ENCODE results near the gene ARHGEF18. TPM values are rescaled to one million over a fixed set of nuclear protein-coding genes. Genes with fewer than 3 reads are reported as not detected.

ARHGEF18 gene
- total RNA-seq, 1 donor from 2014 or later, result 44.6 TPM

- peaks cover 6% of the 10 kb centered on the region for H3K36me3 Mint-ChIP-seq (ENCODE audit: low read depth, unreplicated experiment)
- peak overlapping the region; percentile 93 for H3K4me3 Mint-ChIP-seq (ENCODE audit: unreplicated experiment)
- peak overlapping the region; percentile 53 for H3K27ac Mint-ChIP-seq (ENCODE audit: unreplicated experiment)
- Histone ChIP-seq H3K27me3 (ENCODE audit: insufficient read depth, low read length) (no peaks in the 10 kb centered on the region), H3K4me3 (ENCODE audit: insufficient read depth, low read depth, low read length) (peak overlapping the region; percentile 89), H3K79me2 (ENCODE audit: insufficient read depth, low read length) (peaks cover 26% of the 10 kb centered on the region), H3K27ac (ENCODE audit: low read depth, low read length) (peak overlapping the region; percentile 70), H3K4me2 (ENCODE audit: low read length) (peak overlapping the region; percentile 92), H4K20me1 (ENCODE audit: insufficient read depth, low read length) (peaks cover 20% of the 10 kb centered on the region), H3K9me3 (ENCODE audit: insufficient read depth, low read depth, low read length) (no peaks in the 10 kb centered on the region), H2AFZ (ENCODE audit: low read depth, low read length) (peak overlapping the region; percentile 61), H3K9ac (ENCODE audit: low read length) (peak overlapping the region; percentile 87), H3K36me3 (ENCODE audit: insufficient read depth, low read length) (no peaks in the 10 kb centered on the region), H3K4me1 (ENCODE audit: insufficient read depth, low read length) (peaks cover 42% of the 10 kb centered on the region)
- no peaks in the 10 kb centered on the region for H3K9me3 Mint-ChIP-seq (ENCODE audit: unreplicated experiment)
- peak; percentile 68 for DNase-seq (ENCODE audit: low read depth)
- H3K4me1 Mint-ChIP-seq (ENCODE audit: low read depth, unreplicated experiment), result peaks cover 25% of the 10 kb centered on the region
- TF ChIP-seq CTCF (IDR thresholded peaks at IDR 0.05; ENCODE audit: insufficient read depth, low read depth, low read length), result no peak
- no peak for TF ChIP-seq EZH2 (IDR thresholded peaks at IDR 0.05; ENCODE audit: insufficient read depth, low read length)
- FAIRE-seq, result no peak
- no peaks in the 10 kb centered on the region for H3K27me3 Mint-ChIP-seq (ENCODE audit: low read depth, unreplicated experiment)
These were observed 46.1 kb downstream of the ARHGEF18 start for GRCh38 chr19:7394731-7395359.

GRCh38 chr19:7395360-7396066, 46.8 kb downstream of the ARHGEF18 start:
- peak overlapping the region; percentile 92 for H3K4me2 ChIP-seq (ENCODE audit: low read length)
- no peaks in the 10 kb centered on the region for H3K27me3 Mint-ChIP-seq (ENCODE audit: low read depth, unreplicated experiment)
- peak overlapping the region; percentile 93 for H3K4me3 Mint-ChIP-seq (ENCODE audit: unreplicated experiment)
- DNase-seq (ENCODE audit: low read depth), result no peak
- peak overlapping the region; percentile 58 for H3K27ac Mint-ChIP-seq (ENCODE audit: unreplicated experiment)
- FAIRE-seq, result no peak
- peak overlapping the region; percentile 89 for H3K4me3 ChIP-seq (ENCODE audit: insufficient read depth, low read depth, low read length)
- H2AFZ ChIP-seq (ENCODE audit: low read depth, low read length), result peak overlapping the region; percentile 53
- H3K4me1 Mint-ChIP-seq (ENCODE audit: low read depth, unreplicated experiment), result peaks cover 28% of the 10 kb centered on the region
- no peaks in the 10 kb centered on the region for H3K27me3 ChIP-seq (ENCODE audit: insufficient read depth, low read length)
- H3K9ac ChIP-seq (ENCODE audit: low read length), result peak overlapping the region; percentile 87
- no peaks in the 10 kb centered on the region for H3K36me3 ChIP-seq (ENCODE audit: insufficient read depth, low read length)
- H3K4me1 ChIP-seq (ENCODE audit: insufficient read depth, low read length), result peaks cover 42% of the 10 kb centered on the region
- peaks cover 26% of the 10 kb centered on the region for H4K20me1 ChIP-seq (ENCODE audit: insufficient read depth, low read length)
- no peak for TF ChIP-seq EZH2 (IDR thresholded peaks at IDR 0.05; ENCODE audit: insufficient read depth, low read length)
- no peak for TF ChIP-seq CTCF (IDR thresholded peaks at IDR 0.05; ENCODE audit: insufficient read depth, low read depth, low read length)
- H3K9me3 Mint-ChIP-seq (ENCODE audit: unreplicated experiment), result no peaks in the 10 kb centered on the region
- H3K79me2 ChIP-seq (ENCODE audit: insufficient read depth, low read length), result peaks cover 33% of the 10 kb centered on the region
- H3K27ac ChIP-seq (ENCODE audit: low read depth, low read length), result peak overlapping the region; percentile 70
- no peaks in the 10 kb centered on the region for H3K9me3 ChIP-seq (ENCODE audit: insufficient read depth, low read depth, low read length)
- peaks cover 6% of the 10 kb centered on the region for H3K36me3 Mint-ChIP-seq (ENCODE audit: low read depth, unreplicated experiment)
